Measurements from ENCODE around the gene TRMO.

Gene TRMO

GRCh38 chr9:97938081-97938644, 15.9 kb upstream of the TRMO start, which contains the start of gene HEMGN:
HEMGN (minus strand) TSS chr9:97938172; CDS start chr9:97938136, 36 bp downstream.
- DNase-seq (ENCODE audit: low read depth), result no peak

- no peak for DNase-seq (ENCODE audit: low read depth)
Observed at GRCh38 chr9:97936998-97937397, 14.7 kb upstream of the TRMO start.

DNA sequence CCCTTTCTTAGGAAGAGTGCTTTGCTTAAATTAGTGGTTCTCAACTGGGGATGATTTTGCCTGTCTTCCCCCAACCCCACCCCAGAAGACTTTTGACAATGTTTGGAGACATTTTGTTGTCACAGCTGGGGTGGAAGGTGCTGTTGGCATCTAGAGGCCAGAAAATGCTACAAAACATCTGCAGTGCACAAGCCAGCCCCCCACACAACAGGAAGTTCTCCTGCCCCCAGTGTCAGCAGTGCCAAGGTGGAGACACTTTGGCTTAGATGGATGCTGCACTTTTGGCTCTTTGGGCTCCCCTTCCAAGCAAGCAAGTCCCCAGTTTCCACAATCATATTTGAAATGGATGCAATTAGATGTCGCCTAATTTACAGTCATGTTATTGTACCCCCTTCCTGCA, 13.0 kb upstream of the TRMO start:
- DNase-seq (ENCODE audit: low read depth), result no peak

GRCh38 chr9:97934321-97935115, 12.2 kb upstream of the TRMO start:
- DNase-seq (ENCODE audit: low read depth), result no peak

DNA sequence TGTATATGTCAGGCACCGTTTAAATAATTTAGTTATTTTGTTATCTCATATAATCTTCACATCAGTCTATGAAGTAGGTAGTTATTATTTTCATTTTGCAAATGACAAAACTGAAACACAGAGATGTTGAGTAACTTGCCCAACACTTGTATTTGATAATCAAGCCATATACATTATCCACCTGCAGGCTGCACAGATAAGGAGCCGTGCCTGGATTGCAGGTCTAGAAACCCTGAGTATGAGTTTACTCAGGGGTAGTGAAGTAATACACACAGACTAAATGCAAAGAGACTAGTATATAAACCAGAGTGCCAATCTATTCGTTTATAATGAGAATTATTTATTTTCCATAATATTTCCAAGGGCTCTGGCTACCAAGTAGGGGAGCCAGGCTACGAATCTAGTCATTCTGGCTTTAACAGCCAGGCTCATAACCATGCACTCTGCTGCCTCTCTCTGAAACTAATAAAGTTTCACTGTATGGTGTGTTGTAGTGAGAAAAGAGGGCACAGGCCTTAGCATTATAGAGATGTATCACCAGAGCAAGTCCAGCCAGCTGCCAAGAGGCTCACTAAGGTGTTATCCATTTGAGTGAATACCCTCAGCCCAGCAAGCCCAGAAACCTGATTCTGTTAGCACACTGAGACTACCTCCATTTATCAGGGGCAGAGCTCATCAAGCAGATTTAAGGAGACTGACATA, 11.1 kb upstream of the TRMO start:
- no peak for DNase-seq (ENCODE audit: low read depth)

- DNase-seq (ENCODE audit: low read depth), result no peak
Observed at GRCh38 chr9:97930972-97931371, 8.7 kb upstream of the TRMO start.

DNA sequence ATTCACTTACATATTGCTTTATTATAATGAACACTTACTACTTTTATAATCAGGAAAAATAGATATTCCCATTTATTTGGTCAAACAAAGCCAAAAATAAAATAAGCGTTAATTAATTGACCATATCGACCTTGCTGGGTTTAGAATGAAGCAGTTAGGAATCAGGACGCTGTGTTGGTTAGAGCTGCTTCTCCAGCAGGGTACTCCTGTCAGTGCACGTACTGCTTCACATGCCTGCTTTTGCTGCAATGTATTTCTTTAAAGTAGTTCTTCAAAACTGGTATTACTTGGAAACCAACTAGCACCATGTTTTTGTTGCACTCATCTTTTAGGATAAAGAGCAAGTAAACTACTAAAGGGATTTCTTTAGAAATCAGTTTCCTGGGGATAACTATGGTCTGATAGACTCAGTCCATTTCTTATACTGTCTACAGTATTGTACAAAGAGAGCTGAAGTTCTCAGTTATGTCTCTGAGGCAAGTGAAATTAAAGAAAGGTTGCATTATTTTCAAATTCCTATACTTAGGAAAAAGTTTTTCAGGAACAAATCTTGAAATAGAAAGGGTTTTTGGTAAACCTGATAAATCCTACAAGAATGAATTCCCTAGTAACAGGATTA, 6.8 kb upstream of the TRMO start:
- no peak for DNase-seq (ENCODE audit: low read depth)

GRCh38 chr9:97925497-97926334, 3.4 kb upstream of the TRMO start:
- DNase-seq (ENCODE audit: low read depth), result no peak

- no peak for DNase-seq (ENCODE audit: low read depth)
Observed at GRCh38 chr9:97924386-97924785, 2.1 kb upstream of the TRMO start.

DNA sequence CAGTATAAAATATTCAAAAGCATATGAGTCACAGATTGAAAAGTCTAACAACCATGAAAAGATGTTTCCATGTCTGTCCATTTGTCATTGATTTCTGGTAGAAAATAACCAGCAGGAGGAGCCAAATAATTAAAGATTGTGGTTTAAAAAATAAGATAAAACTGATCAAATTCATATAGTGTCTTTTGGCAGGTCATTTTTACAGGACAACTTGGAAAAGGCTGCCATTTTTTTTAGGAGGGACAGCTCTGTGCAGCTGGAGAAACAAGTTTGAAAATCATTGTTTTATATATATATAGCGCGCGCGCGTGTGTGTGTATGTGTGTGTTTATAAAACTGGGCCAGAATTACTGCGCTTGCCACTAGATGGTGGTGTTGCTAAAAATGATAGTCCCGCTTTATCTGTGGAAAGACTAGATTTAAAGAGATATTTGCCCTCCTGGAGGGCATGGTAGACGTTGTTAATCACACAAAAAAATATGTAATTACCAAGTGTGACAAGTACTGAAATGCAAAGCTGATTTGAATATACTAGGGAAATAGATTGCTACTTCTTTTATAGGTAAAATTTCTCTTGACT, 1.3 kb upstream of the TRMO start:
- DNase-seq (ENCODE audit: low read depth), result peak; percentile 46

GRCh38 chr9:97919217-97919813, 3.0 kb downstream of the TRMO start:
- no peak for DNase-seq (ENCODE audit: low read depth)

- no peak for DNase-seq (ENCODE audit: low read depth)
Observed at GRCh38 chr9:97918611-97919010, 3.7 kb downstream of the TRMO start.

DNA sequence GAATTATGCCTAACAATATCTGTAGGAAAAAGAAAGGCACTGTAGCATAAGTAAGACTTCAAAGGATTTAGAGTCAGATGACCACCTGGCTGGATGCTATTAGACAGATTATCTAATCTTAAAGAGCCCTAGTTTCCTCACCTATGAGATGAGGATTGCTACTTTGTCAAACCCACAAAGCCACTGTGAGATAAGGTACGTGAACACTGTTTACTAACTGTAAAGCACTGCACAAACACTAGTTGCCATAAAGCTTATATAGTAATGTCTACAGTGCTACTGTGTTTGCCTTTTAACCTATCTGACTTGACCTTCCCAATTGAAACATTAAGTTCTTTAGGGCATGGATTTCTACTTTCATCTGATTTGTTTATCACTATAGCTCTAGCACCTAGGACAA, 10.3 kb downstream of the TRMO start:
- no peak for DNase-seq (ENCODE audit: low read depth)

- DNase-seq (ENCODE audit: low read depth), result no peak
Observed at GRCh38 chr9:97911528-97911927, 10.8 kb downstream of the TRMO start.

DNA sequence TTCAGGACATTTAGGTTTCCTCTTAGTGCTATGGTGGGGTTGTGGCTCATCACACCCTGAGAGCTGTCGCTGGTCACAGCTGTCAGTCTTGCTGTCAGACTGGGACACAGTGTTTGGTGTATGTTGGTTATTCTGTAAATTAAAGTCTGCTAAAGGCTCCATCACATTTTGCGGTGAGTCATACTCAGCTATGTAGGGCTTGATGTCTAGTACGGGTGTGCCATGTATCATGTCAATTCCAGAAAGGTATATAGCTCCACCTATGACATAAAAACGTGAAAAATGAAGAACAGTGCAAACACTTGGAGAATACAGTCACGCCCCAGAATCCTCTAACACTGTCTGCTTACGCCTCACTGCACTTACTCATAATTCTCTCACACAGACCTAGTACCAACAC, 11.9 kb downstream of the TRMO start:
- no peak for DNase-seq (ENCODE audit: low read depth)

GRCh38 chr9:97908705-97909104, 13.6 kb downstream of the TRMO start:
- no peak for DNase-seq (ENCODE audit: low read depth)

- no peak for DNase-seq (ENCODE audit: low read depth)
Observed at GRCh38 chr9:97907632-97908031, 14.7 kb downstream of the TRMO start.

- no peak for DNase-seq (ENCODE audit: low read depth)
Observed at GRCh38 chr9:97907046-97907445, 15.3 kb downstream of the TRMO start.

DNA sequence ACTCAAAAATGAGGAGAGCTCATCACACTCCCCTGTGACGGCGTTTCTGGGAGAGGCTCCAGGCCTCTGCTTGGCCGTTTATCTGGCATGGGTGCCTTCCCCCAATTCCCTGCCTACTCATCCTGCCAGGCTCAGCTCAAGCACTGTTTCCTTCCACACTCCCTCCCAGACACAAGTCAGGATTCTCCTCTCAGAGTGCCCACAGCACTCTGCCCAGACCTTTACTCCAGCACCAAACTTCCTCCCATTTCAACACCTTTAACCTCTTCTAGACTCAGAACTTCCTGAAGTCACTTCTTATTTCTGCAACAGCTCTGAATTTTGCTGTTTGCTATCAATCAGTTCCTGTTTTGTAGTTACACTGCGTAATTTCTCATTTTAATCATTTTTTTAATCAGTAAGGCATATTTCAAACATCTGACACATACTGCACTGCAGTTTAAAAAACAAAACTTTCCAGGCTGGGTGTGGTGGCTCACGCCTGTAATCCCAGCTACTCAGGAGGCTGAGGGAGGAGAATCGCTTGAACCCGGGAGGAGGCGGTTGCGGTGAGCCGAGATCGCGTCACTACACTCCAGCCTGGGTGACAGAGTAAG, 16.0 kb downstream of the TRMO start:
- peak; percentile 29 for DNase-seq (ENCODE audit: low read depth)

DNA sequence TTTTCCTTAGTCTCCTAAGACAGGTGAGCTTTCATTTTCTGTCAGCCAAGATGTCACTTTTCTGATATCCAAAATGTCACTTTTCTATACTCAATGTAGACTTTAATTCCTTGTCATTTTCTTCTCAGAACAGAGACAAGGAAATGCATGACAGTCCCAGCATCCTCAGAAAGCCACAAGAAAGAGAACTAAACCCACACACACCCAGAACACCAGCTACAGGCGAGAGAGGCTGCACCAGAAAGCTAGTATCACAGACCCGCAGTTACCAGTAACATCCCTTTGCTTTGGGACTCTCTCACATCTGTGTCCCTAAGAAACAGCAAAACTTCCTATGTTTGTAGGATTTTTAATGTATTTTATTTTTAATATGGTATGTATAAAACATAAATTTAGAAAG, 17.1 kb downstream of the TRMO start:
- DNase-seq (ENCODE audit: low read depth), result peak; percentile 11

- DNase-seq (ENCODE audit: low read depth), result peak; percentile 30
Observed at GRCh38 chr9:97904725-97905124, 17.6 kb downstream of the TRMO start.
